Esophagus squamous epithelium (tissue), 5 donors: ENCODE data around the gene ECT2. TPM values are rescaled to one million over a fixed set of nuclear protein-coding genes. Genes with fewer than 3 reads are reported as not detected.

Experiments used
- DNase-seq: peaks from one replicate; lab custom pipeline; 2025; lab: John Stamatoyannopoulos, UW
- H3K27ac ChIP-seq, 4 donors: fragments of 200-600 bp; sonication (generic); one replicate each; pipeline ENCODE4 v1.5.1; 2016 to 2019; ENCODE audit warnings: mild to moderate bottlenecking in 1 of 4
- H3K27me3 ChIP-seq, 4 donors: fragments of 200-600 bp; sonication (generic); 1 replicate in 3 of 4; 2 replicates in 1 of 4; pipeline versions ENCODE4 v1.5.1 to v1.6.0; 2017 to 2021; ENCODE audit warnings: antibody characterized with exemption in 1 of 4
- H3K36me3 ChIP-seq, 3 donors: fragments of 200-600 bp; sonication (generic); one replicate each; pipeline ENCODE4 v1.5.1; 2016 to 2019
- H3K4me1 ChIP-seq, 3 donors: fragments of 200-600 bp; sonication (generic); one replicate each; pipeline ENCODE4 v1.5.1; 2017 to 2019
- H3K4me3 ChIP-seq, 4 donors: fragments of 200-600 bp; sonication (generic); 1 replicate in 3 of 4; 2 replicates in 1 of 4; pipeline ENCODE4 v1.5.1; 2016 to 2019; ENCODE audit warnings: mild to moderate bottlenecking in 2 of 4, moderate library complexity in 1 of 4
- H3K9me3 ChIP-seq, 3 donors: fragments of 200-600 bp; sonication (generic); one replicate each; pipeline ENCODE4 v1.5.1; 2016 to 2019
- POLR2A ChIP-seq, 4 donors: fragments of 450-650 bp; IDR thresholded peaks; one replicate each; pipeline ENCODE4 v1.6.1; 2017; ENCODE audit warnings: antibody characterized with exemption in 4 of 4, mild to moderate bottlenecking in 4 of 4, moderate library complexity in 3 of 4
- WGBS, 2 donors: methylation state at CpG; one replicate each; pipeline ENCODE4 v1.1.5; 2018; 5-methylcytosine and 5-hydroxymethylcytosine counted together
- intact Hi-C: fragments of 100-400 bp; cut with DNase I; formaldehyde crosslinking; loops from one replicate; pipeline ENCODE4 v1.15.0; 2022
- total RNA-seq, 4 donors: library from RNA; depleted of rRNA; stranded (reverse); fragments of >200 nt; gene quantifications; one replicate each; pipeline ENCODE4 v1.1.0, GENCODE V29; 2016
- TF ChIP-seq, protein P1 (sequence below), 6 experiments: fragments of 450-650 bp in 4 of 6; fragments of 200-600 bp in 2 of 6; sonication (generic) in 2 of 6; IDR thresholded peaks; one replicate each; pipeline ENCODE4 v1.5.1; 2016 to 2019; ENCODE audit warnings: antibody characterized with exemption in 6 of 6, mild to moderate bottlenecking in 4 of 6, moderate library complexity in 4 of 6
- donor health status: DM: yes; HTN: yes; CAD: no.

ECT2 gene
- total RNA-seq, 4 donors from 2014 or later, result 7.7 to 30.5 (median 17.7) TPM

DNA sequence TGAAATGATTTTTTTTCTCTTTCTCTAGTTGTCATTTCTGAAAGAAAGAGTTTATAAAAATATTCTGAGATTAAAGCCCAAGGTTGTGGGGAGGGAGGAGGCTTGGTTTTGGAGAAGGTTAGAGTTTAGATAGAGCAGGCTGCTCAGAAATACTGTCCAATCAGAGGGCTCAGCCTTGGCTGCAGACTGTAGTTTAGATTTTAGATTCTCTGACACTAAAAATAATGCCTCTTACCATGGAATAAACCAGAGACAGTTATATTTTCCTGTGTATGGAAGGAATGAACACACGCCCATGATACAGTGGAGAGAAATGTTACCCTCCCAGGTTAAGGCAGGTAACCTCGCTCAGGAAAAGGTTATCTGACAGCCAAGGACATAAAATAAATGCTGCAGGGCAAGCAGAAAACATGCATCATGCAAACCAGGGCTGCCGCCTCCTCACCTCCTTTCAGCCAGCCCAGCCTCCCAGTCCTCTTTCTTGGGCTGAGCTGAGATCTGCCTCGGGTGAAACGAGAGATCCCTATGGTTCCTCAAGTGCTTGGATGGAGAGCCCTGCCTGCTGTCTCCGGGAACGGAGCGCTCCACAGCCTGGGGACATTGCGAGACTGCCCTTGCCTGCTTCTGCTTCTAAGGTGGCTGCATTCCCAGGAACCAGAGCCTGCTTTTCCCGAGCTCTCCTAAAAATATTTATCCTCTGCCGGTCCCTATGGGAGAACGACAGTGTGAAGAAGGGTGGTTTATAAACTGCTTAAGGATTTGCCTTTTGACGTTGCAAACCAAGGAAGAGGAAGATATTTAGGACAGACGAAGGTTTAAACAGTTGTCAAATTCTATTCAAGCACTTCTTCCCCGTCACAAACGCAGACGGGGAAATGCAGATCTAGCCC is 40.5 kb upstream of the ECT2 start:
- H3K4me3 ChIP-seq, result peak overlapping the region; percentile 69 to 86 (median 84)
- no peak for TF ChIP-seq POLR2A (IDR thresholded peaks at IDR 0.05)
- TF ChIP-seq, protein P1, sequence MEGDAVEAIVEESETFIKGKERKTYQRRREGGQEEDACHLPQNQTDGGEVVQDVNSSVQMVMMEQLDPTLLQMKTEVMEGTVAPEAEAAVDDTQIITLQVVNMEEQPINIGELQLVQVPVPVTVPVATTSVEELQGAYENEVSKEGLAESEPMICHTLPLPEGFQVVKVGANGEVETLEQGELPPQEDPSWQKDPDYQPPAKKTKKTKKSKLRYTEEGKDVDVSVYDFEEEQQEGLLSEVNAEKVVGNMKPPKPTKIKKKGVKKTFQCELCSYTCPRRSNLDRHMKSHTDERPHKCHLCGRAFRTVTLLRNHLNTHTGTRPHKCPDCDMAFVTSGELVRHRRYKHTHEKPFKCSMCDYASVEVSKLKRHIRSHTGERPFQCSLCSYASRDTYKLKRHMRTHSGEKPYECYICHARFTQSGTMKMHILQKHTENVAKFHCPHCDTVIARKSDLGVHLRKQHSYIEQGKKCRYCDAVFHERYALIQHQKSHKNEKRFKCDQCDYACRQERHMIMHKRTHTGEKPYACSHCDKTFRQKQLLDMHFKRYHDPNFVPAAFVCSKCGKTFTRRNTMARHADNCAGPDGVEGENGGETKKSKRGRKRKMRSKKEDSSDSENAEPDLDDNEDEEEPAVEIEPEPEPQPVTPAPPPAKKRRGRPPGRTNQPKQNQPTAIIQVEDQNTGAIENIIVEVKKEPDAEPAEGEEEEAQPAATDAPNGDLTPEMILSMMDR (IDR thresholded peaks at IDR 0.05), result no peak
- H3K27ac ChIP-seq, result peak overlapping the region; percentile 83 to 94 (median 89)
- 0 to 1% methylated on average over 10 of the region's 17 CpGs for WGBS, 2 donors
- no peak for DNase-seq
- H3K36me3 ChIP-seq, result no peaks in the 10 kb centered on the region
- H3K4me1 ChIP-seq, result peaks cover 8 to 49% (median 18%) of the 10 kb centered on the region in 3 donors
- intact Hi-C loops, result loop anchor here (5.0 kb wide), 1 partner anchor 38 kb away; no protein-coding TSS in a partner anchor
- no peaks in the 10 kb centered on the region for H3K9me3 ChIP-seq
- no peaks in the 10 kb centered on the region for H3K27me3 ChIP-seq

DNA sequence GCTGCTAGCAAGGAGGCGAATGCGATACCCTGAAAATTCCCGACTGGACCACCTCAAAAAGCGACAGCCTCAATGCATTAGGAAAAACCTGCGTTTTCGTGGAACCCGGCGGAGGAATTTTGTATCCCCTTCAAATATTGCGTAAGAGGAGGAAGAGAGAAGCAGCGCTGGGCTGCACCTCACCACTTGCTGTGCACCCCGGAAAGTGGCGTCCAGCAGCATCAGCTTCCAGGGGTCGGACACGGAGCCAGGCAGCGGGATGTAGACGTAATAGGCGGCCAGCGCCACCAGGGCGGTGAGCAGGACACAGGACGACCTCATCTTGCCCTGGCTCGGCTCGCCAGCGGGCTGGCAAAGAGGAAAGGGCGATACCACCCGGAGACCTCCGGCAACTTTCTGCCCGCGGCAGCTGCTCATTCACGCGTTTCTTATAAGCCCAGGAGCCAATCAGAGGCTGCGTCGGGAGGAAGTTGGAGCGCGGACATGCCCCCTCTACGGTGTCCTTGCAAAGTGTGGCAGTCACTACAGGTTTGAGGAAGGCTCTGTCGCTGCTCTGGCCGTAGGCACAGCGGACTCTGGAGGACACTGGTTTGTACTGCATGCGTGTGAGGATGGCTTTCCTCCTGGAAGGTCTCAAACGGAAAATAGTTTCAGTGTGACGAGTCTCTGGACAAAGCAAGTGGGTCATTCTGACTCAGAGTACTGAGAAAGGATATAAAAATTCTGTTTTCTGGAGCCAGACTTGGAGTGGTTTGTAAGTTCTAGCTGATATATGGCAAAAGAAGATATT is 39.7 kb upstream of the ECT2 start, which contains the start of gene NCEH1:
Gene NCEH1 (minus strand): TSS at position 404 of the 790 bp plus-strand sequence. CDS start 83 bp downstream, at position 321.
- Histone ChIP-seq H3K27me3 (no peaks in the 10 kb centered on the region), H3K4me1 (peaks cover 8 to 49% (median 18%) of the 10 kb centered on the region in 3 donors), H3K27ac (peak within 1 kb of the TSS; percentile 83 to 94 (median 89)), H3K4me3 (peak within 1 kb of the TSS; percentile 69 to 86 (median 84)), H3K36me3 (no peaks in the 10 kb centered on the region), H3K9me3 (no peaks in the 10 kb centered on the region)
- peak; percentile 28 for DNase-seq
- intact Hi-C loops, result loop anchor here (5.0 kb wide), 1 partner anchor 39 kb away; no protein-coding TSS in a partner anchor
- peak in 3 of 4 donors; percentile 63 to 73 (median 70) for TF ChIP-seq POLR2A (IDR thresholded peaks at IDR 0.05)
- TF ChIP-seq, protein P1 (IDR thresholded peaks at IDR 0.05), result peak; percentile 61 to 88 (median 79)
- 0 to 1% methylated on average over 11 to 15 of the region's 41 CpGs for WGBS, 2 donors

DNA sequence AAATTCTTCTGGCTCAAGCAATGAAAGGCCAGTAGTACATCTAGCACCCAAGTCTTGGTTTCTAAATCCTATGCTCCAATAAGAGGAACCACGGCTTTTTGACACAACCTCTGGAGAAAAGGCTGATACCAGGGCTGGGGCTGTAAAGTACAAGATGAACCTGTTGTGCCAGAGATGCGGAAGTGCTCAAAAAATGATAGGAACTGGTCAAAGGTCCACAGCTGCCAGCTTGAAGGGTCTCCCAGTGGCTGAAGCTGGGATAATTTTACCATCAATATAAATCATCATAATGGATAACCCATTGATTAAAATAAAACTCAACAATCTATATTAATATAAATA is 39.1 kb upstream of the ECT2 start:
- TF ChIP-seq, protein P1 (IDR thresholded peaks at IDR 0.05), result no peak
- TF ChIP-seq POLR2A (IDR thresholded peaks at IDR 0.05), result no peak
- no peaks in the 10 kb centered on the region for H3K9me3 ChIP-seq
- peaks cover 8 to 48% (median 18%) of the 10 kb centered on the region in 3 donors for H3K4me1 ChIP-seq
- H3K27ac ChIP-seq, result peak overlapping the region; percentile 83 to 94 (median 89)
- peak overlapping the region; percentile 69 to 86 (median 84) for H3K4me3 ChIP-seq
- no peaks in the 10 kb centered on the region for H3K36me3 ChIP-seq
- no peaks in the 10 kb centered on the region for H3K27me3 ChIP-seq
- intact Hi-C loops, result loop anchor here (5.0 kb wide), 1 partner anchor 39 kb away; no protein-coding TSS in a partner anchor
- DNase-seq, result no peak
- WGBS, 2 donors, result 17% methylated on average over 2 of the region's 2 CpGs

DNA sequence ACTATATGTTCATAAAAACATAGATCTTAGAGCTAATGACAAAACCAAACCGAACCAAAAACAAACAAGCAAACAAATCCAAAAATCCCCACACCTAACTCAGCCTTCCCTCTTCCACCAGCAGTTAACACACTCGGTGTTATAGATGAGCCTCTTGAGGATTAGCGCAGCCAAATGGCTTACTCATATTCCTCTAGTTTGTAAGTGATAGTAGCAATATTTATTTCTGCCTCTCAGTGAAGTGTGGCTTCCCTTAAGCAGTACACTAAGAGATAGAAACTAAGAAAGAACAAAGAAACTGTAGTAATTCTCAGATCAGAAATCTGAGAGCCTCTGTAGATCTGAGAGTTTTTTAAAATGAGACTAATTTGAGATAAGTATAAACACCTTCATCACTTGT is 37.2 kb upstream of the ECT2 start:
- H3K27me3 ChIP-seq, result no peaks in the 10 kb centered on the region
- TF ChIP-seq POLR2A (IDR thresholded peaks at IDR 0.05), result no peak
- TF ChIP-seq, protein P1 (IDR thresholded peaks at IDR 0.05), result no peak
- H3K9me3 ChIP-seq, result no peaks in the 10 kb centered on the region
- no peak overlapping the region for H3K27ac ChIP-seq
- peaks cover 8 to 29% (median 18%) of the 10 kb centered on the region in 3 donors for H3K4me1 ChIP-seq
- intact Hi-C loops, result loop anchor here (5.0 kb wide), 1 partner anchor 41 kb away; no protein-coding TSS in a partner anchor
- no peak overlapping the region for H3K4me3 ChIP-seq
- no peak for DNase-seq
- WGBS, 2 donors, result 65 to 78% methylated on average over 3 of the region's 3 CpGs
- H3K36me3 ChIP-seq, result no peaks in the 10 kb centered on the region
